HG02943 (cell line): ENCODE measurements around the gene ZNF107.

ENCODE experiments used
- ATAC-seq: cut with Tn5 transposase; IDR thresholded peaks from one replicate; pipeline ENCODE4 v1.9.1; 2021; ENCODE audit warnings: mild to moderate bottlenecking, low read depth, moderate library complexity; ENCODE audit not compliant: unreplicated experiment

Gene ZNF107

GRCh38 chr7:64665980-64666662, at the start of gene ZNF107:
Gene ZNF107, plus strand, starts transcription at chr7:64666133. Its CDS starts 150 bp downstream, at chr7:64666283.
- ATAC-seq = peak; percentile 99

GRCh38 chr7:64618785-64619456, 47.0 kb upstream of the ZNF107 start:
- ATAC-seq = no peak

- ATAC-seq = no peak
Measured at GRCh38 chr7:64619705-64620104, 46.2 kb upstream of the ZNF107 start.

GRCh38 chr7:64621656-64622055, 44.3 kb upstream of the ZNF107 start:
- ATAC-seq = no peak

GRCh38 chr7:64625114-64626082, 40.5 kb upstream of the ZNF107 start:
- no peak for ATAC-seq

GRCh38 chr7:64626083-64626469, 39.9 kb upstream of the ZNF107 start:
- no peak for ATAC-seq

GRCh38 chr7:64626557-64626956, 39.4 kb upstream of the ZNF107 start:
- ATAC-seq = no peak

GRCh38 chr7:64628192-64628591, 37.7 kb upstream of the ZNF107 start:
- no peak for ATAC-seq

- no peak for ATAC-seq
Measured at GRCh38 chr7:64628721-64629120, 37.2 kb upstream of the ZNF107 start.

- no peak for ATAC-seq
Measured at GRCh38 chr7:64630496-64630895, 35.4 kb upstream of the ZNF107 start.

GRCh38 chr7:64632029-64632428, 33.9 kb upstream of the ZNF107 start:
- no peak for ATAC-seq

- ATAC-seq = no peak
Measured at GRCh38 chr7:64633401-64633800, 32.5 kb upstream of the ZNF107 start.

GRCh38 chr7:64634406-64635062, 31.4 kb upstream of the ZNF107 start:
- no peak for ATAC-seq

- ATAC-seq = no peak
Measured at GRCh38 chr7:64636386-64636785, 29.5 kb upstream of the ZNF107 start.

GRCh38 chr7:64637521-64638445, 28.1 kb upstream of the ZNF107 start:
- no peak for ATAC-seq

- no peak for ATAC-seq
Measured at GRCh38 chr7:64638822-64639221, 27.1 kb upstream of the ZNF107 start.

GRCh38 chr7:64639267-64640001, 26.5 kb upstream of the ZNF107 start:
- ATAC-seq = no peak

GRCh38 chr7:64640504-64640903, 25.4 kb upstream of the ZNF107 start:
- no peak for ATAC-seq

- no peak for ATAC-seq
Measured at GRCh38 chr7:64642046-64642445, 23.9 kb upstream of the ZNF107 start.
